ENCODE measurements around the gene FFAR1.

FFAR1 gene

DNA sequence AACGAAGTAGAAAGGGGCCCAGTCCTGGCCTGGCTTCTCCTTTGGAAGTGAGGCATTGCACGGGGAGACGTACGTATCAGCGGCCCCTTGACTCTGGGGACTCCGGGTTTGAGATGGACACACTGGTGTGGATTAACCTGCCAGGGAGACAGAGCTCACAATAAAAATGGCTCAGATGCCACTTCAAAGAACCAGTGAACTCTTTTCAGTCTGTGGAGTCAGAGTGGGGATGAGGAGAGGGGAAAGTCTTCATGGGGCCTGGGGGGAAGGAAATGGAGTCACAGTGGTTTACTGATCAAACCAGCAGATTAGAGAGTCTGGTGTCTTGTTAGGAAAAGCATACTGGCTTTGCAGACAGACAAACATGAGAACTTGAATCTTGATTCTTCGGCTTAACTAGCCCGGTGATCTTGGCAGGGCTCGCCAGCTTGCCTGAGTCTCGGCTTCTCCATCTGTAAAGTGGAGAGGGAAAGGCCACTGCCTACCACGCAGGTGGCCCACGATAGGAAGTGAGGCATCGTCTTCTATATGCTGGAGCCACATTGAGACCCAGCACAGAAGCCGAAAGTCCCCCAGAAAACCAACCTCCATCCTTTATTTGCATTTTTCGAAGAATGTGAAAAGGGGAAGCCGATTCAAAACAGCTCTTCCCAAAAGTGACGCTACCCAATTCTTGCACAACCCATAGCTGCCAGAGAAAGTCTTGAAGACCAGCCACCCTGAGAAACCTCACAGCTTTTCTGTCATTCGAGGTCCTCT, at the start of gene FFAR1:
FFAR1 (plus strand) TSS at position 732 of the 759 bp plus-strand sequence. CDS start 3,650 bp downstream, outside the sequence.
- no peak for DNase-seq (ENCODE audit: low spot score)

- no peak for DNase-seq (ENCODE audit: low spot score)
These were observed 49.8 kb upstream of the FFAR1 start for GRCh38 chr19:35297922-35298321.

DNA sequence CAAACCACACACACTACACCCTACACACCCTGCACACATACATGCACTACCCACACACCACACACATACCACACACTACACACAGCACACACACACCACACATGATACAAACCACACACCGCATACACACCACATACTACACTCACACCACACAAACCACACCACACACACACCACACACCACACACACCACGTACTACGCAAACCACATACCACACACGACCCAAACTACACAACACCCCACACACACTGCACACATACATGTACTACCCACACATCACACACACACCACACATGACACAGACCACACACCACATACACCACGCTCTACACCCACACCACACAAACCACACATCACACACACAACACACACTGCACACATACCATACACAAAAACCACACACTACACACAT, 49.1 kb upstream of the FFAR1 start:
- DNase-seq (ENCODE audit: low spot score), result no peak

DNA sequence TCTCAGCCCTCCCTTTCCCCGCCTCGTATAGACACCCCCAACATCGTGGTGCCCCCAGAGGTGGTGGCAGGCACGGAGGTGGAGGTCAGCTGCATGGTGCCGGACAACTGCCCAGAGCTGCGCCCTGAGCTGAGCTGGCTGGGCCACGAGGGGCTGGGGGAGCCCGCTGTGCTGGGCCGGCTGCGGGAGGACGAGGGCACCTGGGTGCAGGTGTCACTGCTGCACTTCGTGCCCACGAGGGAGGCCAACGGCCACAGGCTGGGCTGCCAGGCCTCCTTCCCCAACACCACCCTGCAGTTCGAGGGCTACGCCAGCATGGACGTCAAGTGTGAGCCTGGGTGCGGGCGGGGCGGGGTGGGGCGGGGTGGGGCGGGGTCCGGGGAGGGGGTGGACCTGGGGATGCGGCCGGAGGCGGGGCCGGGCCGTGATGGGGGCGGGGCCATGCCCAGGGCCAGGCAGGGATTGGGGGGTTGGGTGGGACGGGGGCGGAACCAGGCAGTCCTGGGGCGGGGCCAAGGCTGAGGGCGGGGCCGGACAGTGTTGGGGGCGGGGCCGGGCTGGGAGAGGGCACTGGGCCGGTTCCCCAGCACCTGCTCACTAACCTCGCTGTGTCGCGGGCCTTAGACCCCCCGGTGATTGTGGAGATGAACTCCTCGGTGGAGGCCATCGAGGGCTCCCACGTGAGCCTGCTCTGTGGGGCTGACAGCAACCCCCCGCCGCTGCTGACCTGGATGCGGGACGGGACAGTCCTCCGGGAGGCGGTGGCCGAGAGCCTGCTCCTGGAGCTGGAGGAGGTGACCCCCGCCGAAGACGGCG, 48.0 kb upstream of the FFAR1 start:
- DNase-seq (ENCODE audit: low spot score), result no peak

DNA sequence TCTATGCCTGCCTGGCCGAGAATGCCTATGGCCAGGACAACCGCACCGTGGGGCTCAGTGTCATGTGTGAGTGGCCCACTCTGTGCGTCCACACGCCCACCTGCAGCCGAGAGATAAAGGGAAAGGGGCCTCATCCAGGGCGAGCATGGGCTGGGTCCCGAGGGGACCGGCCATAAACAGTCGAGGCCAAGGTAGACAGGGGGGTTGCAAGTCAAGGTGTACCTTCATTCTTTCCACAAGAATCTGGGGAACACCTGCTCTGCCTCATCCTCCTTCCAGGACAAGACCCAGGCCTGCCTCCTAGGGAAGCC, 47.4 kb upstream of the FFAR1 start:
- DNase-seq (ENCODE audit: low spot score), result no peak

DNA sequence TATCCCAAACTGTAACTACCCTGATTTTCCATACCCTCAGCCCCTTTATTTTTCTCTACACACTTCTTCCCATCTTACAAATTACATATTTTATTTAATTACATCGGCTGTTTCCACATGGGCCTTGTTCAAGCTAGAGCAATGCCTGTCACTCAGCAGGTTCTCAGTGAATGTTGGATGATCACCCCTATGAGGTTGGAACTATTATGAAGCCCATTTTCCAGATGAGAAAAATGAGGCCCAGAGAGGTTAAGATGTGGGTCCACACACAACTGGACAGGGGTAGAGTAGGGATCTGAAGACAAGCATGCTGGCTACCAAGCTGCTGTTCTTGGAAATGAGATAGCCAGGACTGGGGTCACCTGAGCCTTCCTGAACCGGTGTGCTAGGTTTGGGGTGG, 45.7 kb upstream of the FFAR1 start:
- no peak for DNase-seq (ENCODE audit: low spot score)

GRCh38 chr19:35302446-35302845, 45.3 kb upstream of the FFAR1 start:
- no peak for DNase-seq (ENCODE audit: low spot score)

- no peak for DNase-seq (ENCODE audit: low spot score)
These were observed 44.3 kb upstream of the FFAR1 start for GRCh38 chr19:35303357-35303915.

DNA sequence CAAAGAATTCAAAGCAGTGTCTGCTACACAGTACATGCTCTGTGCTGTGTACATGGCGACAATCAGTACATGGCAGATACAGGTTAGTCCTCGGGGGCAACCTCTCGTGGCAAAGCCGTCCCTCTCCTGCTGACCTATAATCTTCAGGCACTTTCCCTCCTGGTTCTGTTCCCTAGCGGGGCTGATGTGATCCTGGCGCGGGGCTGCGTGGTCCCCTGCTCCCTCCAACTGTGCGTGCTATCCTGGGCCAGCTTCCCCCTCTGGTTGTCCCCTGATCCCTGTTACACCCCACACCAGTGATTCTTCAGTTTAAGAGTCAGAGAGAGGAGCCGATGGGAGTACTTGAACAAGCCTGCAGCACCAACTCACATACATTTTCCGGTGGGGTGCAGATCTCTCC, 43.7 kb upstream of the FFAR1 start:
- no peak for DNase-seq (ENCODE audit: low spot score)

DNA sequence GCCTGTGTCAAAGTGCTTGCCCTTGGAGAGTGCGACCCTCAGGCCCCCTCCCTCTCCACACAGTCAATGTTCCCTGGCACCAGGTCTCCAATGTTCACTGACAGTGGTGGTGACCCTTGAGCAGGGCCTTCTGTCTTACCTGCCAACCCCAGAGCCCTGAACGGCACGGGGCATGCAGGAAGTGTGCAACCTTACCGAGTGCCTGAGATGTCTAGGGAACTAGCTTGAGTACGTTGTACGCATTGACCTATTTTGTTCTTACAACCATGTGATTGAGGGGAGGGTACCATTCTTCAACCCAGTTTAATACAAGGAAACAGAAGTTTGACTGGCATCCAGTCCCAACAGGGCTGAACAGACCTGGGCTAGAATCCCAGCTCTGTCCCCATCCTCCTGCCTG, 42.5 kb upstream of the FFAR1 start:
- DNase-seq (ENCODE audit: low spot score), result no peak

DNA sequence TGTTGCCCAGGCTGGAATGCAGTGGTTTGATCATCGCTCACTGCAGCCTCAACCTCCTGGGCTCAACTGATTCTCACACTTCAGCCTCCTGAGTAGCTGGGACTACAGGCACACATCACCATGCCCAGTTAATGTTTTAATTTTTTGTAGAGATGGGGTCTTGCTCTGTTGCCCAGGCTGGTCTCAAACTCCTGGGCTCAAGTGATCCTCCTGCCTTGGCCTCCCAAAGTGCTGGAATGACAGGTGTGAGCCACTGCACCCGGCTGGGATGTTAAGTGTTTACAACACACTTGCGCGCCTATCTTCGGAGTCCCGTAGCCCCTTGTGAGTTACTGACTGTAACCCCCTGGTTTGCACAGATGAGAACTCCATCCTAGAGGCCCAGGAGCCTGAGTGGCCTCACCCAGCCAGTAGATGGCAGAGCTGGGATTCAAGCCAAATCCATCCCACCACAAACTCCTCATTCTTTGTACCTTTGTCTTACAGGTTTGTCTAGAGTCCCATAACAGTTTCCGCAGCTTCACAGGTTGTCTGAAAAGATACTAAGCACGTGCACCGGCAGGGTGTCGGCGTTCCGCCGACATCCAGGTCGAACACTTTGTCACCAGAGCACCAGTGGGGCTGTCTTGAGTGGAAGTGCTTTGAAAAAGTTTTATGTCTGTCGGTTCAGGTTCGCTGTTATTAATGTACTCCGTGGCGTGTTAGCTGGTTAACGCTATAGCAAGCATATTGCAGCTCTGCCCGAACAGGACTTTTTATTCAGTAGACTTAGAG, 41.0 kb upstream of the FFAR1 start:
- DNase-seq (ENCODE audit: low spot score), result no peak

GRCh38 chr19:35307931-35308330, 39.8 kb upstream of the FFAR1 start:
- no peak for DNase-seq (ENCODE audit: low spot score)

DNA sequence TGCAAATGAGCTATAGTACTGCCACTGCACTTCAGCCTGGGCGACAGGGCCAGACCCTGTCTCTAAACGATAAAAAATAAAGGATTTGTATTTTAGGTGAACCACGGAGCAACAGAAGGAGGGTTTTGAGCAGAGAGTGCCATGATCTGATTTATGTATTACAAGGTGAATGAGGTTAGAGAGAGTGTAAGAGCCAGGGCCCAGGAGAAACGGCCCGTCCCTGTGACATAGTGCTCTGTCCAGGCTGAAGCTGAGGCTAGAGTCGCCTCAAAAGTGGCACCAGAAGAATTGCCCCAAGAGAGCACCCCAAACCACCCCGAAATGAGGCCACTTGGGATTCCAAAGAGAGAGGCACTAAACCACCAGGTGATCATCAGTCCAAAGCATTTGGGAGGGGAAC, 38.8 kb upstream of the FFAR1 start:
- no peak for DNase-seq (ENCODE audit: low spot score)

DNA sequence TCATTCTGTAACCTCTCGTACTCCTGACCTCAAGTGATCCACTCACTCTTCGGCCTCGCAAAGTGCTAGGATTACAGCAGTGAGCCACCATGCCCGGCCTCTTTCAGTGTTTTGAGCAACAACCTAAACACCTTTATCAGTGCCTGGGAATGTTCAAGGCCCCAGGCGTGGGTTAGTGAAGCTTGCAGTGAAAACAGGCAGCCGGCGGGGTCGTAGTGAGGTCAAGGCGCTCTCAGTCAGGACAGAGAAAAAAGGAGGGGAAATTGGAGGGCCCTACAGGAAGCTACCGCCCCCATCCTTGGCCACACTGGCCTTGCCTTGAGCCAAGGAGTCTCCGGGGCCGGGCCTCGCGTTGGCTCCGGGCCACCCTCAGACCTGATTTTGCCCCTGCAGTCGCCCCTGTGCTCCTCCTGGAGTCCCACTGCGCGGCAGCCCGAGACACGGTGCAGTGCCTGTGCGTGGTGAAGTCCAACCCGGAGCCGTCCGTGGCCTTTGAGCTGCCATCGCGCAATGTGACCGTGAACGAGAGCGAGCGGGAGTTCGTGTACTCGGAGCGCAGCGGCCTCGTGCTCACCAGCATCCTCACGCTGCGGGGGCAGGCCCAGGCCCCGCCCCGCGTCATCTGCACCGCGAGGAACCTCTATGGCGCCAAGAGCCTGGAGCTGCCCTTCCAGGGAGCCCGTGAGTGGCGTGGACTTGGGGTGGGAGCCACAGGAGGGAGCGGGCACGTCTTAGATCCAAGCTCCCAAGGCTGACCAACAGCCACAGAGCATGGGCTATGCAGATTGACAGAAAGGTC, 38.0 kb upstream of the FFAR1 start:
- no peak for DNase-seq (ENCODE audit: low spot score)

- DNase-seq (ENCODE audit: low spot score), result no peak
These were observed 37.4 kb upstream of the FFAR1 start for GRCh38 chr19:35310331-35310730.

GRCh38 chr19:35310811-35311465, 36.8 kb upstream of the FFAR1 start:
- no peak for DNase-seq (ENCODE audit: low spot score)

GRCh38 chr19:35311901-35312665, 35.6 kb upstream of the FFAR1 start:
- no peak for DNase-seq (ENCODE audit: low spot score)

- DNase-seq (ENCODE audit: low spot score), result no peak
These were observed 34.1 kb upstream of the FFAR1 start for GRCh38 chr19:35313587-35313986.

DNA sequence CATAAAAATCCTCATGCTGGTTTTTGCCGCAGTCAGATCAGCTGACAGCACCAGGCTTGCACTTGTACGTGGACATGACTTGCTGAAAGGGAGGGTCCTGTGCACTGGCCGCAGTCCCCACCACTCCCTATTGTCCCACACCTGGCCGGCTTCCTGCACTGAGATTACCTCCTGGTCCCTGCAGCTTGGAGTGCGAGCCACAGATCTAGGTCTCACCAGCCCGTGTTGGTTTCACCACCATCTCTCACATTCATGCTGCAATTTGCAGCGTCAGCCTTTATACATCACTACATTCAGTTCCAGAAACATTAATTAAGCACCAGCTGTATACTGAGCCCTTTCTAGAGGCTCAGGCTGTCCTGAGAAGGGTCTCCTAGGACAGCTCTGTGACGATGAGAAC, 33.7 kb upstream of the FFAR1 start:
- DNase-seq (ENCODE audit: low spot score), result no peak

DNA sequence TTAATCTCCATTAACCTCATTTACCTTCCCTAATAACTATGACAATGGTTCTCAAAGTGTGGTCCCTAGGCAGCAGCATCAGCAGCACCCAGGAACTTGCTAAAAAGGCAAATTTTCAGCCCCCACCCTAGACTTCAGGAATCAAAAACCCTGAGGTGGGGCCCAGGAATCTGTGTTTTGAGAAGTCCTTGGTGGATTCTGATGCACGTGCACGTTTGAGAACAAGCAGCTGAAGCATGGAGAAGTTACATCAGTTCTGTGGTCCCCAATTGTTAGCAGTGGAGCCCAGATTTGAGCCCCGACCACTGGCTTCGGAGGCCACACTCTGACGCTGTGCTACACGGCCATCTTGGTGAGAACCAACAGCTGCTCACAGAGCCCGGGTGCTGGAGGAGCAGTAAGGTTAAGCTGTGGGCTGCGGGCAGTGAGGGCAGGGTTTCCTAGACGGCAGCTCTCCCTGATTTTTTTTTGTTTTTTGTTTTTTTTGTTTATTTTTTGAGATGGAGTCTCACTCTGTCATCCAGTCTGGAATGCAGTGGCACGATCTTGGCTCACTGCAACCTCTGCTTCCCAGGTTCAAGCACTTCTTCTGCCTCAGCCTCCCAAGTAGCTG, 32.7 kb upstream of the FFAR1 start:
- DNase-seq (ENCODE audit: low spot score), result no peak

Measured in AG20443 (cell line).